Testis (tissue), 3 donors: Measurements from ENCODE around the gene ARL15. TPM values are rescaled to one million over a fixed set of nuclear protein-coding genes. Genes with fewer than 3 reads are reported as not detected.

ENCODE experiments used
- DNase-seq: peaks from one replicate; pipeline ENCODE4 v3.0.0-alpha.2; 2019
- H3K27ac ChIP-seq, 2 donors: fragments of 200-600 bp; sonication (generic); one replicate each; pipeline ENCODE4 v1.5.1; 2019
- H3K27me3 ChIP-seq: fragments of 200-600 bp; sonication (generic); one replicate; pipeline ENCODE4 v1.5.1; 2019
- H3K36me3 ChIP-seq: fragments of 200-600 bp; sonication (generic); one replicate; pipeline ENCODE4 v1.5.1; 2017; ENCODE audit warnings: low read depth; ENCODE audit errors: missing control alignments
- H3K4me1 ChIP-seq: fragments of 200-600 bp; sonication (generic); one replicate; pipeline ENCODE4 v1.5.1; 2019
- H3K4me3 ChIP-seq, 2 donors: fragments of 200-600 bp; sonication (generic); one replicate each; pipeline ENCODE4 v1.5.1; 2017 to 2019
- H3K9me3 ChIP-seq: fragments of 200-600 bp; sonication (generic); one replicate; pipeline ENCODE4 v1.5.1; 2017
- POLR2A ChIP-seq: fragments of 450-650 bp; IDR thresholded peaks from one replicate; pipeline ENCODE4 v1.6.1; 2017; ENCODE audit warnings: antibody characterized with exemption, mild to moderate bottlenecking, moderate library complexity
- WGBS, 2 donors: methylation state at CpG; one replicate each; pipeline ENCODE4 v1.1.5; 2018; 5-methylcytosine and 5-hydroxymethylcytosine counted together
- intact Hi-C: fragments of 100-400 bp; cut with DNase I; formaldehyde crosslinking; loops from one replicate; pipeline ENCODE4 v1.15.1; 2023; ENCODE audit warnings: low total_unique reads
- polyA plus RNA-seq: library from polyadenylated mRNA; stranded (reverse); fragments of 350-450 nt; fragmentation: Illumina TruSeq; extraction: RNeasy Lipid Tissue Mini Kit (QIAGEN cat#74804); gene quantifications from one replicate; pipeline ENCODE4 v1.2.3, GENCODE V29; 2014; ENCODE audit warnings: low read depth, low replicate concordance; ENCODE audit not compliant: insufficient read depth
- total RNA-seq, 2 donors: library from RNA; depleted of rRNA; stranded (reverse); fragments of >200 nt; gene quantifications; one replicate each; pipeline ENCODE4 v1.2.3, GENCODE V29; 2016
- TF ChIP-seq, protein P1 (sequence below), 3 experiments: fragments of 450-650 bp in 2 of 3; fragments of 200-600 bp in 1 of 3; sonication (generic) in 1 of 3; IDR thresholded peaks; one replicate each; pipeline ENCODE4 v1.5.1; 2016 to 2019; ENCODE audit warnings: antibody characterized with exemption in 3 of 3, mild to moderate bottlenecking in 2 of 3, moderate library complexity in 1 of 3

The ARL15 gene
- total and polyA plus RNA-seq, 3 donors from 2014 or later, result 36.6 to 88.6 (median 75.2) TPM

- Histone ChIP-seq H3K27ac (no peak overlapping the region), H3K36me3 (no peaks in the 10 kb centered on the region), H3K4me1 (peaks cover 15% of the 10 kb centered on the region), H3K27me3 (no peaks in the 10 kb centered on the region), H3K9me3 (no peaks in the 10 kb centered on the region), H3K4me3 (no peak overlapping the region)
- no peak for DNase-seq
- 48 to 89% methylated on average over 2 of the region's 2 CpGs for WGBS, 2 donors
- intact Hi-C loops, result no loop called here
- TF ChIP-seq, protein P1, sequence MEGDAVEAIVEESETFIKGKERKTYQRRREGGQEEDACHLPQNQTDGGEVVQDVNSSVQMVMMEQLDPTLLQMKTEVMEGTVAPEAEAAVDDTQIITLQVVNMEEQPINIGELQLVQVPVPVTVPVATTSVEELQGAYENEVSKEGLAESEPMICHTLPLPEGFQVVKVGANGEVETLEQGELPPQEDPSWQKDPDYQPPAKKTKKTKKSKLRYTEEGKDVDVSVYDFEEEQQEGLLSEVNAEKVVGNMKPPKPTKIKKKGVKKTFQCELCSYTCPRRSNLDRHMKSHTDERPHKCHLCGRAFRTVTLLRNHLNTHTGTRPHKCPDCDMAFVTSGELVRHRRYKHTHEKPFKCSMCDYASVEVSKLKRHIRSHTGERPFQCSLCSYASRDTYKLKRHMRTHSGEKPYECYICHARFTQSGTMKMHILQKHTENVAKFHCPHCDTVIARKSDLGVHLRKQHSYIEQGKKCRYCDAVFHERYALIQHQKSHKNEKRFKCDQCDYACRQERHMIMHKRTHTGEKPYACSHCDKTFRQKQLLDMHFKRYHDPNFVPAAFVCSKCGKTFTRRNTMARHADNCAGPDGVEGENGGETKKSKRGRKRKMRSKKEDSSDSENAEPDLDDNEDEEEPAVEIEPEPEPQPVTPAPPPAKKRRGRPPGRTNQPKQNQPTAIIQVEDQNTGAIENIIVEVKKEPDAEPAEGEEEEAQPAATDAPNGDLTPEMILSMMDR (IDR thresholded peaks at IDR 0.05), result no peak
- no peak for TF ChIP-seq POLR2A
Observed at GRCh38 chr5:54304040-54304439, 6.3 kb downstream of the ARL15 start.

DNA sequence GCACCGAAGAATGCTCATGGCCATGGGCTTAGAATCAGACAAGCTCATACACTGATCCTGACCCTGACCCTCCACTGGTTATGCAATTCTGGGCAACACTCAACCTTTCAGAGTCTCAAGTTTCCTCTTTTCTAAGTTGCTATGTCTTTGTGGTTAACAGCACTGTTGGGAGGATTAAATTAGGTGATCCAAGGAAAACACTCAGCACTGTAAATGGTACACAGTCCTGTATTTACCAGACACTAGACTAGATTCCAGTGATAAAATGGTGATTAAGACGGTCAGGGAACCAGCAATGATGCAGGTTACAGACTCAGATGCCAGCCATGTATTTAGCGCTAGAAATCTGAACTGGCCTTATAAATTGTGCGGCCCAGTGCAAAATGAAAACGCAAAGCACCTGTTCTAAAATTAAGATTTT lies 8.1 kb downstream of the ARL15 start:
- Histone ChIP-seq H3K36me3 (no peaks in the 10 kb centered on the region), H3K4me3 (no peak overlapping the region), H3K27ac (no peak overlapping the region), H3K27me3 (no peaks in the 10 kb centered on the region), H3K4me1 (peaks cover 15% of the 10 kb centered on the region), H3K9me3 (no peaks in the 10 kb centered on the region)
- 81 to 85% methylated on average over 5 of the region's 5 CpGs for WGBS, 2 donors
- intact Hi-C loops, result no loop called here
- no peak for DNase-seq
- no peak for TF ChIP-seq POLR2A
- TF ChIP-seq, protein P1 (IDR thresholded peaks at IDR 0.05), result no peak

DNA sequence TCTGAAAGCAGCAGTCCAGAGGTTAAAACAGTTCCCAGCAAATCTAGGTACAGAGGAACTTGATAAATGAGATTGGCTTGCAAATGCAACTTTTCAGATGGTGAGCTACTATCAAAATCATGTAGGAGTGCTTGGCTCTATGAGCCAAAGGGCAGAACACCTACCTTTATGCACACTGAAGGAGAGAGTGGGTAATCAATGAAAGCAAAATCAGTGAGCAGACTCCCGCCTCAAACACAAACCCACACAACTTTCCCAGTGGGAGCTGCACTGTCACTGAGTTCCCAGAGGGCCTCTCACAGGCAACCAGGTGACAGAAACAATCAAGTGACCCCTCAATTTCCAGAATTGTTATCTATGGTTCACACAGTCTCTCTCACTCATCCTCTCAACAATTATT lies 8.5 kb downstream of the ARL15 start:
- TF ChIP-seq, protein P1 (IDR thresholded peaks at IDR 0.05), result no peak
- TF ChIP-seq POLR2A, result no peak
- H3K36me3 ChIP-seq, result no peaks in the 10 kb centered on the region
- H3K27me3 ChIP-seq, result no peaks in the 10 kb centered on the region
- H3K27ac ChIP-seq, result no peak overlapping the region
- no peak for DNase-seq
- intact Hi-C loops, result no loop called here
- H3K4me1 ChIP-seq, result peaks cover 15% of the 10 kb centered on the region
- 43 to 70% methylated on average over 1 of the region's 1 CpG for WGBS, 2 donors
- no peaks in the 10 kb centered on the region for H3K9me3 ChIP-seq
- H3K4me3 ChIP-seq, result no peak overlapping the region

DNA sequence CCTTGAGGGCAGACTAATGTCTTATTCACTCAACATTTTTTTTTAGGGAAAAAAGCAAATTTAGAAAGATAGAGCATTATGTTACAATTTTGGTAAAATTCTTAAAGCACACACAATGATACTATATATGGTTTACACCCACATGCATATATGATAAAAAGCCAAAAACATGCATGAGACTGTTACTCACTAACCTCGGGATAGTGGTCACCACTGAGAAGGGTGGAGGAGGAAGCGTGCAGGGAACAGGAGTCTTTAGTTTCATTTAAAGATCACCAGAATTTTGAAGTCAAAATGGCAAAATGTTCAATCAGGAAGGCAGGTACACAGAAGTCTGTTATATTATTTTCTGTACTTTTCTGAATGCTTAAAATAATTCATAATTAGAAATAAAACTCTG lies 9.2 kb downstream of the ARL15 start:
- DNase-seq, result no peak
- Histone ChIP-seq H3K27me3 (no peaks in the 10 kb centered on the region), H3K9me3 (no peaks in the 10 kb centered on the region), H3K4me1 (peaks cover 15% of the 10 kb centered on the region), H3K27ac (no peak overlapping the region), H3K4me3 (no peak overlapping the region), H3K36me3 (no peaks in the 10 kb centered on the region)
- intact Hi-C loops, result no loop called here
- WGBS, 2 donors, result 27 to 51% methylated on average over 2 of the region's 2 CpGs
- no peak for TF ChIP-seq POLR2A
- TF ChIP-seq, protein P1 (IDR thresholded peaks at IDR 0.05), result no peak

DNA sequence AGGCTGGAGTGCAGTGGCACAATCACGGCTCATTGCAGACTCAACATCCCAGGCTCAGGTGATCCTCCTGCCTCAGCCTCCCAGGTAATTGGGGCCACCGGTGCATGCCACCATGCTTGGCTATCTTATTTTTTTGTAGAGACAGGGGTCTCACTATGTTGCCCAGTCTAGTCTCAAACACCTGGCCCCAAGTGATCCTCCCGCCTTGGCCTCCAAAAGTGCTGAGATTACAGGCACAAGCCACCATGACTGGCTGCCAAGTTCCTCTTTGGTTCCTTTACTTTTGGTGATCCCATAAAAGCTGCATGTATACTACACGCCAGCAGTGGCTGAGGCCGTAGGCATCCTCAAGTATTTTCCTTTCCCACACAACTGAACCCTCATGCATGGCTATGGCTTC lies 11.4 kb downstream of the ARL15 start:
- no peak for DNase-seq
- H3K36me3 ChIP-seq, result no peaks in the 10 kb centered on the region
- peaks cover 15% of the 10 kb centered on the region for H3K4me1 ChIP-seq
- no peak overlapping the region for H3K27ac ChIP-seq
- 89 to 97% methylated on average over 5 of the region's 5 CpGs for WGBS, 2 donors
- TF ChIP-seq, protein P1 (IDR thresholded peaks at IDR 0.05), result no peak
- TF ChIP-seq POLR2A, result no peak
- no peaks in the 10 kb centered on the region for H3K27me3 ChIP-seq
- no peak overlapping the region for H3K4me3 ChIP-seq
- H3K9me3 ChIP-seq, result no peaks in the 10 kb centered on the region
- intact Hi-C loops, result no loop called here
